ENCODE results near the gene NAV2.

DNA sequence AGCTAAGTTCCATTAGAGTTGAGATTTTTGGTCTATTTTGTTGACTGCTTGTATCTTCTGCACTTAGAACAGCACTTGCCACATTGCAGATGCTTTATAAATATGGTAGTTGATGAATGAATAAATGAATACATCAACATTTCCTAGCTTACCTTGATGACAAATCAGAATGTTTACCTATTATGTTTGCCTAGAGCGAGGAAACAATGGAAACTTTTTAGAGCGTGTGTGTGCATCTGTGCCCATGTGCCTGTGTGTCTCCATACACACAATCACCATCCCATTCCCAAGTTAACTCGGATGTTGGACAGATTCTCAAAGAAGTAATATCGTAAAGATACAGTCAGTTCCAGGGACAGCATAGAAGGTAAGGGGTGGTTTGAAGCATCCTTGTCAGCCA, 308.6 kb downstream of the NAV2 start:
- TF ChIP-seq, protein P1, sequence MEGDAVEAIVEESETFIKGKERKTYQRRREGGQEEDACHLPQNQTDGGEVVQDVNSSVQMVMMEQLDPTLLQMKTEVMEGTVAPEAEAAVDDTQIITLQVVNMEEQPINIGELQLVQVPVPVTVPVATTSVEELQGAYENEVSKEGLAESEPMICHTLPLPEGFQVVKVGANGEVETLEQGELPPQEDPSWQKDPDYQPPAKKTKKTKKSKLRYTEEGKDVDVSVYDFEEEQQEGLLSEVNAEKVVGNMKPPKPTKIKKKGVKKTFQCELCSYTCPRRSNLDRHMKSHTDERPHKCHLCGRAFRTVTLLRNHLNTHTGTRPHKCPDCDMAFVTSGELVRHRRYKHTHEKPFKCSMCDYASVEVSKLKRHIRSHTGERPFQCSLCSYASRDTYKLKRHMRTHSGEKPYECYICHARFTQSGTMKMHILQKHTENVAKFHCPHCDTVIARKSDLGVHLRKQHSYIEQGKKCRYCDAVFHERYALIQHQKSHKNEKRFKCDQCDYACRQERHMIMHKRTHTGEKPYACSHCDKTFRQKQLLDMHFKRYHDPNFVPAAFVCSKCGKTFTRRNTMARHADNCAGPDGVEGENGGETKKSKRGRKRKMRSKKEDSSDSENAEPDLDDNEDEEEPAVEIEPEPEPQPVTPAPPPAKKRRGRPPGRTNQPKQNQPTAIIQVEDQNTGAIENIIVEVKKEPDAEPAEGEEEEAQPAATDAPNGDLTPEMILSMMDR (IDR thresholded peaks at IDR 0.05 in 2 of 3, conservative IDR thresholded peaks at IDR 0.05 in 1 of 3; ENCODE audit: borderline replicate concordance in 1 of 3, insufficient read depth in 1 of 3, low read depth in 2 of 3, low read length in 2 of 3), result no peak
- TF ChIP-seq POLR2A (IDR thresholded peaks at IDR 0.05; ENCODE audit: borderline replicate concordance, extremely low read depth, insufficient read depth, insufficient read length) (no peak), JUND (IDR thresholded peaks at IDR 0.05) (no peak), SP1 (IDR thresholded peaks at IDR 0.05; ENCODE audit: low read depth) (no peak), FOSL1 (IDR thresholded peaks at IDR 0.05; ENCODE audit: low read depth) (no peak), RAD21 (IDR thresholded peaks at IDR 0.05; ENCODE audit: low read depth) (no peak), TCF7L2 (IDR thresholded peaks at IDR 0.05; ENCODE audit: borderline replicate concordance, extremely low read depth, insufficient read depth, insufficient read length) (no peak), REST (IDR thresholded peaks at IDR 0.05; ENCODE audit: low read depth) (no peak)
- TF ChIP-seq, protein P2, sequence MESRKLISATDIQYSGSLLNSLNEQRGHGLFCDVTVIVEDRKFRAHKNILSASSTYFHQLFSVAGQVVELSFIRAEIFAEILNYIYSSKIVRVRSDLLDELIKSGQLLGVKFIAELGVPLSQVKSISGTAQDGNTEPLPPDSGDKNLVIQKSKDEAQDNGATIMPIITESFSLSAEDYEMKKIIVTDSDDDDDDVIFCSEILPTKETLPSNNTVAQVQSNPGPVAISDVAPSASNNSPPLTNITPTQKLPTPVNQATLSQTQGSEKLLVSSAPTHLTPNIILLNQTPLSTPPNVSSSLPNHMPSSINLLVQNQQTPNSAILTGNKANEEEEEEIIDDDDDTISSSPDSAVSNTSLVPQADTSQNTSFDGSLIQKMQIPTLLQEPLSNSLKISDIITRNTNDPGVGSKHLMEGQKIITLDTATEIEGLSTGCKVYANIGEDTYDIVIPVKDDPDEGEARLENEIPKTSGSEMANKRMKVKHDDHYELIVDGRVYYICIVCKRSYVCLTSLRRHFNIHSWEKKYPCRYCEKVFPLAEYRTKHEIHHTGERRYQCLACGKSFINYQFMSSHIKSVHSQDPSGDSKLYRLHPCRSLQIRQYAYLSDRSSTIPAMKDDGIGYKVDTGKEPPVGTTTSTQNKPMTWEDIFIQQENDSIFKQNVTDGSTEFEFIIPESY (IDR thresholded peaks at IDR 0.05; ENCODE audit: extremely low read depth, insufficient replicate concordance, low read length), result no peak

Measured in HCT116 (cell line).